Spinal cord (tissue), 10 donors: ENCODE results near the gene LINGO4. TPM values are rescaled to one million over a fixed set of nuclear protein-coding genes. Genes with fewer than 3 reads are reported as not detected.
A peak's percentile ranks its signal among the peaks of the same experiment; 100 is the strongest.

Source experiments
- DNase-seq, 6 donors: peaks; one replicate each; pipeline versions ENCODE4 v3.0.0 to v3.0.0-alpha.2; 2013 to 2015; ENCODE audit warnings: low spot score in 6 of 6, low read depth in 4 of 6
- H3K27ac ChIP-seq: one replicate; pipeline ENCODE4 v1.5.1; 2013; ENCODE audit warnings: low read depth, low read length, control low read depth
- H3K27me3 ChIP-seq: one replicate; pipeline ENCODE4 v1.6.1; 2013; ENCODE audit warnings: low read length; ENCODE audit not compliant: control insufficient read depth, insufficient read depth
- H3K36me3 ChIP-seq: one replicate; pipeline ENCODE4 v1.6.1; 2013; ENCODE audit warnings: low read length; ENCODE audit not compliant: control insufficient read depth, insufficient read depth
- H3K4me1 ChIP-seq: one replicate; pipeline ENCODE4 v1.6.1; 2013; ENCODE audit warnings: low read length; ENCODE audit not compliant: control insufficient read depth, insufficient read depth
- H3K4me3 ChIP-seq: one replicate; pipeline ENCODE4 v1.5.1; 2013; ENCODE audit warnings: low read depth, low read length, control low read depth
- H3K9me3 ChIP-seq: one replicate; pipeline ENCODE4 v1.6.1; 2013; ENCODE audit warnings: low read length; ENCODE audit not compliant: control insufficient read depth, insufficient read depth
- WGBS: methylation state at CpG from one replicate; pipeline ENCODE4 v1.1.5; 2013; ENCODE audit warnings: missing lambda C conversion rate; ENCODE audit not compliant: insufficient coverage; 5-methylcytosine and 5-hydroxymethylcytosine counted together
- polyA plus RNA-seq, 2 donors: library from polyadenylated mRNA; unstranded; fragments of 120-200 nt; gene quantifications; one replicate each; pipeline ENCODE4 v1.2.1, GENCODE V29; 2013; ENCODE audit not compliant: insufficient read length in 2 of 2
- total RNA-seq, 2 donors: library from RNA; depleted of rRNA in 1 of 2; stranded (reverse); fragments of 120-200 nt in 1 of 2; fragments of >200 nt in 1 of 2; gene quantifications; one replicate each; pipeline versions ENCODE4 v1.2.3 to v1.2.4, GENCODE V29; 2013 to 2014
- donor health status: healthy.

The LINGO4 gene
- total and polyA plus RNA-seq, 4 donors, result 0.22 to 2.0 (median 0.82) TPM

- WGBS, result 100% methylated on average over 2 of the region's 9 CpGs
- Histone ChIP-seq H3K27ac (no peak overlapping the region), H3K4me3 (no peak overlapping the region), H3K27me3 (no peaks in the 10 kb centered on the region), H3K36me3 (no peaks in the 10 kb centered on the region), H3K4me1 (peaks cover 39% of the 10 kb centered on the region), H3K9me3 (no peaks in the 10 kb centered on the region)
- no peak for DNase-seq
Observed at GRCh38 chr1:151827853-151828252, 22.6 kb upstream of the LINGO4 start.

GRCh38 chr1:151825751-151826660 is 20.8 kb upstream of the LINGO4 start:
- Histone ChIP-seq H3K27ac (no peak overlapping the region), H3K27me3 (no peaks in the 10 kb centered on the region), H3K36me3 (no peaks in the 10 kb centered on the region), H3K9me3 (no peaks in the 10 kb centered on the region), H3K4me1 (peaks cover 31% of the 10 kb centered on the region), H3K4me3 (no peak overlapping the region)
- 41% methylated on average over 11 of the region's 21 CpGs for WGBS
- DNase-seq, result no peak

- no peaks in the 10 kb centered on the region for H3K36me3 ChIP-seq
- H3K27ac ChIP-seq, result no peak overlapping the region
- WGBS, result 58% methylated on average over 7 of the region's 9 CpGs
- peaks cover 31% of the 10 kb centered on the region for H3K4me1 ChIP-seq
- H3K4me3 ChIP-seq, result no peak overlapping the region
- H3K9me3 ChIP-seq, result no peaks in the 10 kb centered on the region
- DNase-seq, result peak in 1 of 6 donors; percentile 35
- no peaks in the 10 kb centered on the region for H3K27me3 ChIP-seq
Observed at GRCh38 chr1:151825204-151825603, 20.0 kb upstream of the LINGO4 start.

- Histone ChIP-seq H3K27ac (no peak overlapping the region), H3K4me3 (no peak overlapping the region), H3K4me1 (peaks cover 14% of the 10 kb centered on the region), H3K36me3 (no peaks in the 10 kb centered on the region), H3K27me3 (no peaks in the 10 kb centered on the region), H3K9me3 (no peaks in the 10 kb centered on the region)
- 80% methylated on average over 7 of the region's 8 CpGs for WGBS
- DNase-seq, result no peak
Observed at GRCh38 chr1:151823175-151823574, 18.0 kb upstream of the LINGO4 start.

GRCh38 chr1:151822404-151822803 is 17.2 kb upstream of the LINGO4 start:
- no peak overlapping the region for H3K27ac ChIP-seq
- no peak for DNase-seq
- H3K9me3 ChIP-seq, result no peaks in the 10 kb centered on the region
- H3K4me1 ChIP-seq, result peaks cover 15% of the 10 kb centered on the region
- 53% methylated on average over 4 of the region's 7 CpGs for WGBS
- H3K4me3 ChIP-seq, result no peak overlapping the region
- no peaks in the 10 kb centered on the region for H3K27me3 ChIP-seq
- H3K36me3 ChIP-seq, result no peaks in the 10 kb centered on the region

GRCh38 chr1:151820940-151821339 is 15.7 kb upstream of the LINGO4 start:
- no peak overlapping the region for H3K4me3 ChIP-seq
- H3K27me3 ChIP-seq, result no peaks in the 10 kb centered on the region
- H3K9me3 ChIP-seq, result no peaks in the 10 kb centered on the region
- no peaks in the 10 kb centered on the region for H3K36me3 ChIP-seq
- WGBS, result no CpG with 5 or more reads among the region's 2 CpGs
- DNase-seq, result peak in 1 of 6 donors; percentile 21
- no peak overlapping the region for H3K27ac ChIP-seq
- peaks cover 15% of the 10 kb centered on the region for H3K4me1 ChIP-seq

GRCh38 chr1:151819976-151820623 is 14.9 kb upstream of the LINGO4 start:
- Histone ChIP-seq H3K4me3 (no peak overlapping the region), H3K9me3 (no peaks in the 10 kb centered on the region), H3K27ac (no peak overlapping the region), H3K27me3 (no peaks in the 10 kb centered on the region), H3K36me3 (no peaks in the 10 kb centered on the region), H3K4me1 (peaks cover 6% of the 10 kb centered on the region)
- no peak for DNase-seq
- WGBS, result 86% methylated on average over 2 of the region's 7 CpGs

- no peak for DNase-seq
- no peak overlapping the region for H3K27ac ChIP-seq
- peaks cover 4% of the 10 kb centered on the region for H3K4me1 ChIP-seq
- 83% methylated on average over 11 of the region's 12 CpGs for WGBS
- H3K4me3 ChIP-seq, result no peak overlapping the region
- H3K36me3 ChIP-seq, result no peaks in the 10 kb centered on the region
- H3K9me3 ChIP-seq, result no peaks in the 10 kb centered on the region
- H3K27me3 ChIP-seq, result no peaks in the 10 kb centered on the region
Observed at GRCh38 chr1:151819227-151819835, 14.1 kb upstream of the LINGO4 start.

GRCh38 chr1:151817353-151817730 is 12.1 kb upstream of the LINGO4 start:
- no peak for DNase-seq
- Histone ChIP-seq H3K27ac (no peak overlapping the region), H3K27me3 (no peaks in the 10 kb centered on the region), H3K4me3 (no peak overlapping the region), H3K36me3 (no peaks in the 10 kb centered on the region), H3K4me1 (peaks cover 4% of the 10 kb centered on the region), H3K9me3 (no peaks in the 10 kb centered on the region)
- 66% methylated on average over 4 of the region's 7 CpGs for WGBS
